Measurements from ENCODE around the gene SHISA6.

SHISA6 gene

DNA sequence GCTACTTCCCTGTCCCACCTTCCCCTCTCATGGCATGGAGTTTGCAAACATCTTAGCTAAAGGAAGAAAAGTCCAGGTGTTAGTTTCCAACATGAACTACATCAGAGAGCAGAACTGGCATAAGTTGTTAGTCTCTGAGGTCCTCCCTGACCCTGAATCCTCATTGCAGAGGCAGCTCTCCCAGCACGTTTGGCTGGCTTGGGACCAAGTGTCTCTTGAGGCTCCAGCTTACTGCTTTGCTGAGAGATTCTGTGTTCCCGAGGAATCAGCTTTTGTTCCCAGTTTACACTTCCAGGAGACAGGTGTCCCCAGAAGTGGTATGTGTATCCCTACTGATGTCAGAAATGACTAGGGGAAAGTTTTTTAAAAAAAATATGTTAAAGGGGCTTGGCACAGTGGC lies 371.9 kb downstream of the SHISA6 start:
- DNase-seq = no peak
